ENCODE results near the gene USP53. TPM values are rescaled to one million over a fixed set of nuclear protein-coding genes. Genes with fewer than 3 reads are reported as not detected.

The USP53 gene
- total RNA-seq, 1 donor from 2014 or later: 20.4 TPM

DNA sequence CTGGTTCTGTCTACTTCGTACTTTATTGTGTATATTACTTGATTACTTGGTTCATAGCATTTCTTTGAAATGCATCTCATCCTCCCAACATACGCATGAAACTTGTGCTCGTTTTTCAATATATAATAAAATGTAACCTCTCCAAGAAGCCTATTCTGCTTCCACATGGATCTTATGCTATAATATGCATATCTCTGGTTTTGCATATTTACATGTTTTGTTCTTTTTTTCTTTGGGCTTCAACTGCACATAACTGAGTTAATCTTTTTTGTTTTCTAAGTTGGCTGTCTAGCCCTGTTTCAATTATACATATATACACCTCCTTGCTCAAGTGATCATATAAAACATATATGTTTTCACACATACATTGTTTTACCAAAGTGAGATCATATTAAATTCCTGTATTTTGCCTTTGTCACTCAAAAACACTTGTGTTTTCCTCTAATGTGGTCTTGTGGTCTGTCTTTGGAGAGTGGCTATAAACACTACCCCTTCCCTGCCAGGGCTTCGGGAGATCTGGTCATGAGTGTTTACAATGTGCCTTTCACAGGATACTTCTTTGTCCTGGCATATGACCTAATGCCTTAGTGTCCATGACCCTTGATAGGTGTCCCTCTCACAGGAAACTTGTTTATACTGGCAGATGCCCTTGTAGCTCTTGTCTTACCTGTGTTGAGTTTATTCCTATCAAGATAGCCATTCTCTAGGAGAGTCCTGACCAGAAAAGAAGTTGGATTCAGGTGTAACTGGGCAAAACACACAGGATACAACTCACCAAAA is 17.6 kb downstream of the USP53 start:
- no peak for TF ChIP-seq CTCF (IDR thresholded peaks at IDR 0.05)
- ATAC-seq (ENCODE audit: low read depth) (no peak), DNase-seq (no peak)
- intact Hi-C loops (cut with micrococcal nuclease): no loop called here
- Mint-ChIP-seq H3K4me3 (no peak overlapping the region), H3K9me3 (no peaks in the 10 kb centered on the region), H3K27ac (no peak overlapping the region), H3K36me3 (ENCODE audit: low read depth) (peaks cover 16% of the 10 kb centered on the region), H3K27me3 (no peaks in the 10 kb centered on the region), H3K4me1 (peaks cover 20% of the 10 kb centered on the region)
- ChIA-PET POLR2A (no interaction called here), CTCF (no interaction called here)

GRCh38 chr4:119231491-119231890 is 19.0 kb downstream of the USP53 start:
- Mint-ChIP-seq H3K36me3 (ENCODE audit: low read depth) (peaks cover 26% of the 10 kb centered on the region), H3K27ac (no peak overlapping the region), H3K27me3 (no peaks in the 10 kb centered on the region), H3K9me3 (no peaks in the 10 kb centered on the region), H3K4me1 (peaks cover 23% of the 10 kb centered on the region), H3K4me3 (no peak overlapping the region)
- intact Hi-C loops (cut with micrococcal nuclease): no loop called here
- no peak for TF ChIP-seq CTCF (IDR thresholded peaks at IDR 0.05)
- ChIA-PET POLR2A (no interaction called here), CTCF (no interaction called here)
- DNase-seq (no peak), ATAC-seq (ENCODE audit: low read depth) (no peak)

DNA sequence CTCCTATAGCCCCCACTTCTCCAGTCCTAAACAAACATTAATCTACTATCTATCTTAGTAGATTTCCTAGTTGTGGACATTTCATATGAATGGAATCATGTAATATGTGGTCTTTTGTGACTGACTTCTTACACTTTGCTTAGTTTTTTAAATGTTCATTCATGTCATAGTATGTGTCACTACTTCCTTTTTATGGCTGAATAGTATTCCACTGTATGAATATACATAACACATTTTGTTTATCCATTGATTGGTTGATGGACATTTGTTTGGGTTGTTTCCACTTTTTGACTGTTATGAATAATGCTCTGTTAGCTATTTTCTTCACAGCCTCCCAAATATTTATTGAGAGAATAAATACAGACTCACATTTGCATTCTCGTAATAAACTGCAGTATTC is 19.8 kb downstream of the USP53 start:
- DNase-seq (no peak), ATAC-seq (ENCODE audit: low read depth) (no peak)
- Mint-ChIP-seq H3K9me3 (no peaks in the 10 kb centered on the region), H3K27ac (no peak overlapping the region), H3K36me3 (ENCODE audit: low read depth) (peaks cover 33% of the 10 kb centered on the region), H3K4me3 (no peak overlapping the region), H3K27me3 (no peaks in the 10 kb centered on the region), H3K4me1 (peaks cover 23% of the 10 kb centered on the region)
- no peak for TF ChIP-seq CTCF (IDR thresholded peaks at IDR 0.05)
- ChIA-PET CTCF (no interaction called here), POLR2A (interaction anchor here (1.2 kb wide), 1 partner anchor 20 kb away, joined by 6 read pairs; the partner anchor contains the start of gene USP53)
- intact Hi-C loops (cut with micrococcal nuclease): loop anchor here (2.0 kb wide), 1 partner anchor 13 kb away; no protein-coding TSS in a partner anchor

- DNase-seq (no peak), ATAC-seq (ENCODE audit: low read depth) (no peak)
- peaks cover 28% of the 10 kb centered on the region for H3K4me1 Mint-ChIP-seq
- no peak overlapping the region for H3K4me3 Mint-ChIP-seq
- intact Hi-C loops (cut with micrococcal nuclease): loop anchor here (2.0 kb wide), 1 partner anchor 14 kb away; no protein-coding TSS in a partner anchor
- peaks cover 32% of the 10 kb centered on the region for H3K36me3 Mint-ChIP-seq (ENCODE audit: low read depth)
- H3K9me3 Mint-ChIP-seq: no peaks in the 10 kb centered on the region
- H3K27ac Mint-ChIP-seq: peak overlapping the region; percentile 8
- CTCF ChIA-PET: no interaction called here
- H3K27me3 Mint-ChIP-seq: no peaks in the 10 kb centered on the region
- POLR2A ChIA-PET: interaction anchor here (0.9 to 1.2 kb wide), 2 partner anchors 21 kb away, joined by 3 to 6 read pairs; partner anchors contain the start of gene USP53
- TF ChIP-seq CTCF (IDR thresholded peaks at IDR 0.05): no peak
Observed at GRCh38 chr4:119233191-119233590, 20.7 kb downstream of the USP53 start.

DNA sequence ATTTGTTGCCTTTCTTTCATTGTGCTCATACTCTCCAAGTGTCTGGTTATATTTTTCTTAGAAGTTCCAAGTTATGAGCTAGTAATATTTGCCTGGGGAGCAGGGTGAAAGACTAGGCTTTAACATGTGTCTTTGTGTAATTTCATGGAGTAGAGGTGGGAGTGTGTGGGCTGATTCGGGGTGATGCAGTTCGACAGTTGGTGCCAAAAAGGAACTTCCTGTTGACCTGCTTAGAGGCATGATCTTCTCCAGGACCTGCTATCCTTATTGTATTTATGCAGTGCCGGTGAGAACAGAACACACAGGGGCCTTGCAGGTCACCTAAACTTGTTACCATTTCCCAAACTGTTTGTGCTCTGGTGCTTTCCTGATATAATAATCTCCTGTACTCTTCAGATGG is 21.2 kb downstream of the USP53 start:
- ChIA-PET POLR2A (interaction anchor here (0.9 kb wide), 1 partner anchor 22 kb away, joined by 3 read pairs; the partner anchor contains the start of gene USP53), CTCF (no interaction called here)
- no peaks in the 10 kb centered on the region for H3K9me3 Mint-ChIP-seq
- H3K4me1 Mint-ChIP-seq: peaks cover 29% of the 10 kb centered on the region
- intact Hi-C loops (cut with micrococcal nuclease): loop anchor here (2.0 kb wide), 1 partner anchor 15 kb away; no protein-coding TSS in a partner anchor
- TF ChIP-seq CTCF (IDR thresholded peaks at IDR 0.05): no peak
- no peaks in the 10 kb centered on the region for H3K27me3 Mint-ChIP-seq
- H3K27ac Mint-ChIP-seq: peak overlapping the region; percentile 50
- H3K36me3 Mint-ChIP-seq (ENCODE audit: low read depth): peaks cover 34% of the 10 kb centered on the region
- no peak for ATAC-seq (ENCODE audit: low read depth)
- peak overlapping the region; percentile 4 for H3K4me3 Mint-ChIP-seq
- no peak for DNase-seq

Data from activated B cell treated with CpG ODN at 0.5 μM for 24 hours (primary cell).